ENCODE measurements around the gene LCP2.

The LCP2 gene

DNA sequence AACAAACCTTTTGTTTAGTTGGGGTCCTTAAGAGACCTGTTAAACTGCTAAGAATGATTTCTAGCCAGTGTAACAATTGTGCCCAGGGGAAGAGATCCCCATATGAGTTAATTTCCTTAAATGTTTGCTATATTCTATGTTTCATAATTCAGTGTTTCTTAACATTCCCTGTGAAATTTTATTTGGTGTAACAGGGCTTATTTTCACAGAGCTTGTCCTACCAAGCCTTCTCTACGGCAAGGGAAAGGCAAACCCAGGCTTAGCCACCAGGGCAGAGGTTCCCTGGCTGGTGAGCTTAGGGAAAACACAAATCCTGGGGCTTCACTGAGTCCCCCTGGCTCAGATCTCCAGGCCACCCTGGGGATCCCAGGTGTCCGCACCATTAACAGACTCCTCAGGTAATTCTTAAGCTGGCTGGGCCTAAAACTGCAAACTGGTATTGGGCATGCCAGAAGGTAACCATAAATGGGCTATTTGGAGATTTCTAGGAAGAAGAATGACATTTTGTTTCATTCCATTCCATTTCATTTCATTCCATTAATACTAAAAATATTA, 17.0 kb upstream of the LCP2 start:
- DNase-seq: no peak

DNA sequence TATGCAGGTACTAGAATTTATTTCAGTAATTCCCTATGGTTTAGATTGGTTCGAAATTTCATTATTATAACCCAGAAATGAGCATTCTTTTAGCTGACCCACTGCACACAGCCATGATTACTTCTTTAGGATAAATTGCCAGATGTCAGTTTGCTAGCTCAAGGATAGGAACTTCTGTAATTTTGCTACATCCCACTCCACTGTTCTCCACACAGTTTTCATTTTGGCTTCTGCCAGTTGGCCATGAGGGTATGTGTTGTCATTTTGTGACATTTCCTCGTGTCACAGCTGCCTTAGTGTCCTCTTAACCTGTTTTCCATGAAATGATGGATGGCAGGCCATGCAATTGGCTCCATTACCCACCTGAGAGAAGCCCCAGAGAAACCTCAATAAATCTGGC, 16.2 kb upstream of the LCP2 start:
- no peak for DNase-seq

DNA sequence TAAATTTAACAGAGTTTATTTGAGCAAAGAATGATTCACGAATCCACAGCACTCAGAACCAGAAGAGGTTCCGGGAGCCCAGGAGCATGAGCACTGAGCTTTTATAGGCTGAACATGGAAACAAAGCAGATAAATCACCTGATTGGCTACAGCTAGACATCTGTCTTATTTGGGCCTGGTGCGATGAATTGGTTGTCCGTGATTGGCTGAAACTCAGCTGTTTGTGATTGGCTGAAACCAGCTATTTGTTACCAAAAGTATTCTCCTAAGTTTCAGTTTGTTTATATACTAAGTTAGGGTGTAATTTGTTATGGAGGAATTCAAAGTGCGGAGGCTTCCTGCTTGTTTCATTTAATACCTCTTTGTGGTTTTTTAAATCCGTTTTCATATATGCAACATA, 15.8 kb upstream of the LCP2 start:
- DNase-seq: no peak

DNA sequence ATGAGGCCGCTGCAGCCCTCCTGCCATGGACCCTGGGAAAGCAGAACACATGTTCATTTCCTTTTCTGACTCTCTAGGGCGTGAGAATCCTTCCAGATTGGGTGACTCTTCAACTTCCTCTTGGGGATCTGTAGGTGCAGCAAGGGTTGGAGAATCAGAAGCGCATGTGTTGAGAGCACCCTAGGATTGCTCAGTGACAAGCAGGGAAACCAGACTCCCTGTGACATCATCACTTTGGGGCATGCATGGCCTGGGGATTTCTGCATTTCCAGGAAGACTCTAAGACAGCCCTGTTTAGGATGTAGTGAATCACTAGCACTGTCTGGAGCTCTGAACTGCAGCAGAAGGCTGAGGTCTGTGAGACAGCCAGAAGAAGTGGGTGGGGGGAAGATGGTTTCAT, 15.1 kb upstream of the LCP2 start:
- peak; percentile 50 for DNase-seq

DNA sequence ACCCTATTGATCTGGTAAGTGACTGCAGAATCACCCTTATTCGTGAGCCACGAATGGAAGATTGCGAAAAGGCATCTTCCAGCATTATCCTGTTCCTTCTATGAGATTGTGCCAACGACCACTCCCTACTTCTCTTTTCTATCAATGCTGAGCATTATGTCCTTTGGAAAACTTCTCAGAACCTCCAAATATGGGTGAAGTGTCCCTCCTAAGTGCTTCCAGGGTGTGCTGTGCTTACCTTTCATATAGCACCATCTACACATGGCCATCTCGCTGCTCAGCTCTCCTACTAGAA, 14.7 kb upstream of the LCP2 start:
- no peak for DNase-seq

DNA sequence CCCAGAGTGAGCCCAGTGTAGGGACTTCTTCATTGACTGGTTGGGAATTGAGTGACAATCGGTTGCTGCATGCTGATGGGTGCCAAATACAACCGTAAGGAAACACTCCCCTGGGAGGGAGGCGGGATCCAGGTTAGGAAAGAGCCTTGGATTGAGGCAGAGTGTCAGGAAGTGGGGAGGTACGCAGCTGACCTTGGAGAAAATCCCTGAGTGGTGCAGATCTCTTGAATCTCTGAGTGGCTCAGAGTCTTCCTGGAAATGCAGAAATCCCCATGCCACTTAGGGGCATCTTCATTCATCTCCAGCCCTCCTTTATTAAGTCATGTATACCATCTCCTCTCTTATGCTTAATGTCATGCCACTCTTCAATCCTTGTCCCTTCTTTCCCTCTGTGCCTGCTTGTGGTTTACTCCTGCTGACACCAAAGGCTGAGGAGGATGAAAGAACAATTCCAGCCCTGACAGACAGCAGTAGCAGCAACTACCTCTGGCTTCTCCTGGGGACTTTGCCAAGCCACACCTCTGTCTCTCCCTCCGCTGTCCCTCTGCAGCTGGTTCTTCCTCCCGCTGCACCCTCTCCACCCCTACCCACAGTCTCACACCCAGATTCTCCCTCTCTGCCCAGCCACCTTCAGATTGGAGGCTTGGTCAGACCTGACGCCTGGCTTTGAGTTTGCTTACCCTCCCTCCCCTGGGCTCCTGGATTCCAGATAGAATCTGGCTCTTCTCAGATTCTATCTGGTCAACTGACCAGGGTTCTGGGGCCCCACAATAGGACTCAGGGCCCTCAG, 14.1 kb upstream of the LCP2 start:
- no peak for DNase-seq

DNA sequence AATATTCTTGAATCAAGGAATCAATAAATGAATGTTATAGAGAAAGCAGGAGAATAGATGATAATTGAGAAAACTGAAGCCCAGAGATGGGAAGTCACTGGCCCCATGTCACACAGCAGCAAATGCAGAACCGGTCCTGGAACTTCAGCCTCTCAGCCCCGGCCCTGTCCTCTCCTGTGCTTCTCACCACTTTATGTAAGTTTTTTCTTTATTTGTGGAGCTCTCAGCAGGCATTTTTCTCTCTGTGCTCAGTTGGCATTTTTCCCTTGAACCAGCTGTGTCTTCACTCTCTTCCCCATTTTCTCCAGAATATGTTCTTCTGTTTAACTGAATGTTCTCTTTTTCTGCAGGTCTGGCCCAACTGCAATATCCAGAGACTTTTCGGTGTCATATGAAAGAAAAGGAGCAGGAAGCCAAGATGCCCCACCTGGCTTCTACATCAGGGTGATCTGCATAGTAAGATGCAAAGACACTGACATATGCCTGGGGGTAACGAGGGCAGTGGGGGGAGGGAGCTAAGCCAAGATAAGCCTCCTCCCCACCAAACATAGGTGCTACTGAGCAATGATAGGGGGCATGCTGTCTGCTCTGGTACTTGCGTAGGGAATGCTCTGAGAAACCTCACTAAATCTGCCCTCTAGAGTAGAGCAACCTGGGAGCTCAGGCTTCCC, 12.8 kb upstream of the LCP2 start:
- DNase-seq: no peak

DNA sequence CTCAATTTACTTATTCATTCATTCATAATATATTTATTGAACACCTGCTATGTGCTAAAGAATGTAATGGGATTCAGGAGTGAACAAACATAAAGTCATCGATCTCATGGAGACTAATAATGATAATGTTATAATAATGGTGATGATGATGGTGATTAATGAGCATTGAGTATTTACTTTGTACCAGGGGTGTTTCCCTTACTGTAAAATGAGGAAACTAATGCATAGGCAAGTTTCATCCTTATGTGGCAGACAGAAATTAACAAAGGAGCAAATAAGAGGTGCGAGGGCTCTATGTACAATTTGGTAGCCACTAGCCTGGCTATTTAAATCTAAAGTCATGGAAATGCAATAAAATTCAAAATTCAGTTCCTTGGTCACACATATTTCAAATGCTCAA, 11.1 kb upstream of the LCP2 start:
- no peak for DNase-seq

DNA sequence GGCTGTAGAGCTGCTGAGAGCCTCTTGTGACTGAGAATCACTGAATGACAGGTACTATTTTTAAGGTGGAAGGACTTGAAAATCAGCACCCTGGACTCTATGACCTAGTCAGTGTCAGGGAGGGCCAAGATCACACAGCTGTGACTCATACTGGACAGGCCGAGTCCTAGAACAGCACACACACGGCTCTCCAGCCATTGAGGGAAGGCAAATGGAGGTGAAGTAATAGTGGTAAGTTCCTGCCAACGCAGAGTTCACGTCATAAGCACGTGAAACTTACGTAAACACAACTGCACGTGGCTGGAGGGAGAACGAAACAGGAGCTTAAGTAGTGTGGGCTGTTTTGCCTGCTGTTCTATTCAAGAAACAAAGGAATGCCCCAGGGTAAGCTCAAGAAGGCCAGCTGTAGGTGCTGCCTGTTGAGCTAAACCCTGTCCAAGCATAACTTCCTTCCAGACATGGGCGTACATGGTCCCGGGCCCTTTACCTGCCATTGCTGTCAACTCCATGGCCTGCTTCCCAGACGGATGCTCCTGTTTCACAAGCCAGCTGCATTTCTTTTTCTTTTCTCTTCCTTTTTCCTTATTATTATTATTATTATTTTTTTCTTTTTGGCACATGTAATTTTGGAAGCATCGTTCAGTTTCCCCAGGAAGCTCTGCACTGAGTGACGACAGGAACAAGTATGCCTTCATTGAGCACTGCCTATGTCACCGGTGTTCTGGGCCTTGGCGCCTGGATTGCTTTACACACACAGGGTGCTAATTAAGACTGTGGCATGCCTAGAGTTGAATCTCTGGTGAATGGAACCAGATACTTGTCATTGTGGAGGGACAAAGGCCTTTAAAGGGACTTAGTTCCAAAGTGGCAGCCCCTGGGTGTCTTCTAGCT, 10.2 kb upstream of the LCP2 start:
- no peak for DNase-seq

DNA sequence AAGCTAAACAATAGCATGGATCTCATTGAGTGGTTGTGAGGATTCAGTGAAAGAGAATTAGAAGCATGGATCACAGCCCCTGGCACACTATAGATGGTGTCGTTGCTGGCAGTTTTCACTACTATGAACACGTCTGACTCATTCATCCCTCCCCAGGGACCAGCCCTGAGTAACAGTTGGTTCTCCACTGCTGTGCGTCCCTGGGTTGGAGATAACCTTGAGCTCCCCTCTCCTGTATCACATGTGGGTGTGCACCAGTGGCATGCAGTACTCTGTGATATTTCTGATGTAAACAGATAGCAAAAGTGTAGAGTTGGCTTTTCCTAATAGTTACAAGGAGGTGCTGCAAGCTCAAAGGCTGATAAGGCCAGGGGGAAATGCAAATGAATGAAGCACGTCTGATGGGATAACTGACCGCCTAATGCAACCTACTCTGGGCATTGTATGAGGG, 8.8 kb upstream of the LCP2 start:
- DNase-seq: no peak

DNA sequence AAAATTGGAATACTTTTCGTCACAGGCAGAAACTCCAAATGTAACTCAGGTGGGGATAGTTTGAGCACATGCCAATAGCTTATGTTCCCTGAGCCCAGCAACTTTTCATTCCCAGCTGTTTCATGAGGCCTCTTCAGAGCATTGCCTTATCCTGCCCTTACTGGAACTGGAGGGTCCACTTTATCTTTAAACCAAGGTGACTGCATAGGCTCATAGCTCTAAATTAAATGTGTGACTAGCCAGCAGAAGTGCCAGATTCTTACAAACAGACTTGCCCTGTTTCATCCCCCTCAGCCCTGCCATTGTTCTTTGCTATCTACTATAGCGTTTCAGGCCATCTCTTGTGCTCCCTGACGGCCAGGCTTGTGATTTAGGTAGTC, 8.1 kb upstream of the LCP2 start:
- no peak for DNase-seq

DNA sequence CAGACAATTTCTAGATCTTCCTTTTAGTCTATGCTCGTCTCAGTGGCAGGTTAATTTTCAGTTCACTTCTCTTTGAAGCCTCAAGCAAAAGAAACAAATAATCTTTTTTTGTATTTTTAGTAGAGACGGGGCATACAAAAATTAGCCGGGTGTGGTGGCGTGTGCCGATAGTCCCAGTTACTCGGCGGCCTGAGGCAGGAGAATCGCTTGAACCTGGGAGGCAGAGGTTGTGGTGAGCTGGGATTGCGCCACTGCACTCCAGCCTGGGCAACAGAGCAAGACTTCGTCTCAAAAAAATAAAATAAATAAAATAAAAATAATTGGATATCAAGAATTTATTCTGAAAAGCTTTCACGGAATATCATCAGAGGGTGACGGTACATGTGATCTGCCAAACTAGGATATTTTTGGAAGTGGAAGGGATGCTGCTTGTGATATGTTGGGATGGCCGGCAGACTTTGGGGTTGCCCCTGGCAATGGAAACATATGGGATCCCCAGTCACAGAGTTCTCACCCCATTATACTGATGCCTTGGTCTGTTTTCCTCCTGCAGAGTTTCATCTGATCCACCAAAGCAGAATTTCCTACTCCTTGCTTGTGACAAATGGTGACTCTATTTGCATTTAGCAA, 7.6 kb upstream of the LCP2 start:
- no peak for DNase-seq

DNA sequence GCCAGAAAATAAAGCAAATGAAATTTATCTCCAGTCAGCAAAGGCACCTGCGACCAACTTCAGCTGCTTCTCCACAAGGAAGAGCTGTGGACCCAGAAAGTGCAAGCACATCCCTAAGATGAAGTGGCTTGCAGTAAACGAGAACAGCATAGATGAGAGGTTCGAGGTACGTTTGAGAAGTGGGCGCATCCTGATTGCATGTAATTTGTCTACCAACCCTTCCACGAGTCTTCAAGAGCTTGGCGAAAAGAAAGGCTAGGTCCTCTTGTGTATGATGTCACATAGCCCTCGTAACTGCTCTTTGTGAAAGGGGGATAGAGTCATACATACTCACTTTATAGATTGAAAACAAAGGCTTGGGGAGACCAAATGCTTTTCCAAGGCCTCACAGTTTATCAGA, 6.0 kb upstream of the LCP2 start:
- DNase-seq: no peak

DNA sequence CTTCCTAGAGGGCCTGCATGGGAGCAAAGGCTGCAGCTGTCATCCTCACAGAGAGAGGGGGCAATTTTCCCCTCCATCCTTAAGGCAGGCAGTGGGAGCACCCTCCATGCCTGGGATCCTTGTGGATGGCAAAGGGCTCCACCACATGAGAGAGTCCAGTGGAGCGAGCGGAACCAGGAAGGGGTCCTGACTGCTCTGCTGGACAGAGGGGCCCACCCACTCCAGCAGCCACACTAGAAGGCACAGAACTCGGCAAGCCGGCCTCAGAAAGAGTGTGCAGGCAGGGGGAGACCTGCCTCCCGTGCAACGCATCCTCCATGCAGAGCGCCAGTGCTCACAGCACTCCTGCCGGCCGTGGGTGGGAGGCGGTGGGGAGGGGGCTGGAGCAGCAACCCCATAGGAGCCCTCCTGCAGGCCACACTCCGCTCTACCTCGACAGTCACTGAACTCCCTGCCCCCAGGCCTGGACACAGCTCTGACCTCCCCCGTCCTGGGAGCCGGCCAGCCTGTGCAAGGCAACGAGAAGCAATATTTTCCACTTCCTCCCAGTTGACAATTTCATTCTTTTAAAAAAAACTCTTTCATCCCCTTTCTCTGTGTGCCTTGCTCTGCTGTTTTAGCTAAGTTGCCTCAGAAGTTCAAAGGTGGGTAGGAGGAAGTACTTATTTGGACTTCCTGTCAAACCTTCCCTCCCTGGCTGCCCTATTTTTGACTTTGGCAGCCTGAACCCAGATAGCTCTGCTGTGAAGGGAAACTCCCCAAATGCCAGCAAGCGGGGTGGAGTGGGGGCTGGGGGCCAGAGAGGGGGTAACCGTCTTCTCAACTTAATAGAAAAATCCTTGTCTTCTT, 5.3 kb upstream of the LCP2 start:
- peak; percentile 58 for DNase-seq

DNA sequence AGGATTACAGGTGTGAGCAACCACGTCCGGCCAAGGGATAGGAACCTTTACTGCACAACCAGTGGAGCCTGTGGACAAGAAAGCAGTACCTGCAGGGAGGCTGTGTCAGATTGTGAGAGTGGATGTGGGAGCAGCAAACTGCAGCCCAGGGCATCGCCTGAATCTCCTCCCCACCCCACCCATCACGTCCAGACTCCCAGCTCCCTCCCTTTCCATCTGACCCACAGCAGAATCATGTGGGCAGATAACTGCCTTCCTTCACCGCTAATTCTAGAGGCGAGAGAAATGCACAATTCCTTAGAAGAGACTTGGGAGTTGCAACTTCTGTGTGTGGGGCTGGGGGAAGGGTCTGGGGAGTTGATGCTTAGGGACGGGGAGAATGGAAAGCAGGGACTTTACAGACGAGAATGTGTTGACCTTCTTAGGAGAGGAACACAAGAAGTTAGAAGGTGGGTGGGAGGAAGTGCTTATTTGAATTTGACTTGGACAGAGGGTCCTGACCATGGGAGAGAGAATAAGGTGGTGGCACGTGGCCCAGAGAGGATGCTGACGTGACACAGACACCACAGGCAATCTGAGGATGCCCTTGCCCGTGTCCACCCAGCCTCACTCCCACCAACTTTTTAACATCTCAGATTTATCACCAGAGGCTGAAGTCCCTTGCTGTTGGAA, 4.5 kb upstream of the LCP2 start:
- DNase-seq: no peak

DNA sequence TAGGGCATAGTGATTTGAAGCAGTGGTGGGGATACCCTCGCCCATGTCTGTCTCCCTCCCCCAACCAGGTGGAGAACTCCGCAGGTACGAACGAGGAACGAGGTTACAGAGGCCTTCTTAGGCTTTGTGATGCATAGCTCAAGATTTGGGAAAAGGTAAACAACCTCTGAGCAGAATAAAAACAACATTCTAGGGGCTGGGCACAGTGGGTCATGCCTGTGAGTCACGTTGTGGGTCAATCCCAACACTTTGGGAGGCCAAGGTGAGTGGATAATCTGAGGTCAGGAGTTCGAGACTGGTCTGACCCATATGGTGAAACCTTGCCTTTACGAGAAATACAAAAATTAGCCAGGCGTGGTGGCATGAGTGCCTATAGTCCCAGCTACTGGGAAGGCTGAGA, 3.6 kb upstream of the LCP2 start:
- DNase-seq: no peak

DNA sequence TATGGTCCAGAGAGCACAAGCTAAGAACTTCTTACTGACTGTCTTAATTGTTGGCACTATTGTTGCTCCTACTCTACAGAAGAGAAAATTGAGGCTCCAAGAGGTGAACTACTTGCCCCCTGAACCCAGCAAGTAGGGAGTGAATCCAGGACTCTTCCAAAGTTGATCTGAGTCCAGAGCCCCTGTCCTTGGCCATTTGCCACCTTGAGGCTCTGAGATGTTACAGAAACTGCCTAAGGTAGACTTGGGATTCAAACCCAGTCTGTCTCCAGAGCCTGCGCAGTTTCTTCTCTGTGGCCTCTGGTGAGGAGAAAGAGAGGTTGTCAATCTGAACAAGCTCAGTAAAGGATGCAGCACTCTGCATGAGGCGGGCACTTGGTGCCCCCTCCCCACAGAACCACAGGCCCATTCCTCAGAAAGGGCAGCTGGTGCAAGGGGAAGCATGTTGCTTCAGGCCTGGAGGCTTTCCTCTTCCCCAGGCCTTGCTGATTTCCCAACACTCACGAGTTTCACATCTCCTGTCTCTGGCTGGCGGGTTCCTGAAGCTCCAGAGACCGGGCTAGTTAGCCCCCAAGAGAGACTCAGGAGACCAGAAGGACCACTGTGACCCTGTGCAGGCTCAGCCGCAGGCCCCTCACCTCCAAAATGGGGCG, 2.9 kb upstream of the LCP2 start:
- DNase-seq: no peak

DNA sequence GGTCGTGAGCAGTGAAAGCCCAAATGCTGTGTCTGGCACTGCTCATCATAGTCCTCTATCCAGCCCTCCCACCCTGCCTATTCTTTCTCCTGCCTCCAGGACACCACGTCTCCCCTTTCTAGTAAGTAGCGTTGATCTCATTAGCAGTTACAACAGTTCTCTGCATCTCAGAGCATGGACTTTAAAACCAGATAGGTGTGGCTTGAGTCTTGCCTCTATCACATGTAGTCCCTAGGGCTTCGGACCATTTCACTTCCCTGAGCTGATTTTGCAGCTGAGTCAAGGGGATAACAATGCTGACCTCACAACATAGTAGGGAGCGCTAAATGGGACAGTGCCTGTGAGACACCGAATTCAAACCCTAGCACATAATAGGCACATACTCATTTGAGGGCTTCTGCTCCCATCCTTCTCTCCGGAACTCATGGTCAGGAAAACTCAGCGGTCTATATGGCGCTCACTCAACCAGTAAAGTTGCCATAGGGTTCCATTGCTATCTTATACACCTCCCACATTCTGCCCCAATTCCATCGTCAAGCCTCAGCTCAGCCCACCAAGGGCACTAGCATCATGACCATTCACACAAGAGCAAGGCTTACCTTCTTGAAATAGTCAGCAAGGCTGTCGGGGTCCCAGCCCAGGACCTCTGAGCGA, 515 bp downstream of the LCP2 start:
- DNase-seq: no peak

DNA sequence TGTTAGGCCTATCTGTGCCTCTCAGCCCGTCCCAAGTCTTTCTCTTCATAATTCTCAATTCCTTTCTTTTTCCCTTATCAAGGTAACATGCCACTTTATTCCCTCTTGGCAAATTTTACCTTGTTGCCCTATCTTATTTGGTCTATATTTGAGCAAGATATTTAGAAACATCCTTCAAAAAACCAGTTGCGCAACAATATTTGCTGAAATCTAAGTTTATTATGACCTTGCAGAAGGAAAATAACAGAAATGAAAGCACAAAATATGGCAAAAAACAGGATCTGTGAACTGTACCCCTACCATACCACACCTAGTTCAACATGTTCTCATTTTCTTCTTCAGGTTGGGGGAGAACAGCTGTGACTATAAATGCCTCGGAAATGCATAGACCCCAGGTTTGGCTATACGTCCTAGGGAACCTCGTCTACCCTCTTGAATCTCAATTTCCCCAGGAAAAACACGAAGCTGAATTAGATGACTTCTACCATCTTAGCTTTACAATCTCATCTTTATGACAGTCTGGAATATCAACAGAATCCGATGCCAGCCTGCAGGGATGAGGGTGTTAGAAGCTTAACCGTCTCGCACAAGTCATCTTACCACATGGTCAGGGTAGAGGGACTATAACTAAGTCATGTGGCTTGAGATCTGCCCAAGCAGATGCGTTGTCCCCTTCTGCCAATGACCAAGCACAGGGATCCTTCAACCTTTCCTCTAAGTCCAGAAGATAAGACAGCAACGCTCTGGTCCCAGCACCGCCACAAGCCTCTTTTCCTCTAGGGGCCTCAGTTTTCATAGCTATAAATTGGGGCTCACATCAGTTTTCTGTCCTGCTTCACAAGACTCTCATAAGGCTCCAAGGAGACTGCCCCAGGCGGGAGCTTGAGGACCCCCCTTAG, 1.3 kb downstream of the LCP2 start:
- DNase-seq: no peak
